Measurements from ENCODE around the gene ZC3H18.

The ZC3H18 gene

GRCh38 chr16:88623858-88624257 is 53.7 kb downstream of the ZC3H18 start:
- Histone ChIP-seq H3K4me1 (ENCODE audit: control insufficient read depth, low read length) (no peaks in the 10 kb centered on the region), H3K79me2 (ENCODE audit: control insufficient read depth, low read length) (peaks cover 14% of the 10 kb centered on the region), H3K27ac (ENCODE audit: low read depth, low read length) (no peak overlapping the region), H3K9me2 (replicated peaks; ENCODE audit: control insufficient read depth, low read length) (no peaks in the 10 kb centered on the region), H3K27me3 (ENCODE audit: control insufficient read depth, low read length) (no peaks in the 10 kb centered on the region), H3K4me3 (ENCODE audit: low read length) (no peak overlapping the region), H3K4me2 (ENCODE audit: low read length) (no peak overlapping the region), H3K36me3 (ENCODE audit: control insufficient read depth, low read length) (peaks cover 76% of the 10 kb centered on the region), H3K9me3 (ENCODE audit: control insufficient read depth, insufficient read depth, low read length) (no peaks in the 10 kb centered on the region), H3F3A (ENCODE audit: control insufficient read depth, insufficient read depth) (no peaks in the 10 kb centered on the region), H4K20me1 (ENCODE audit: control insufficient read depth, insufficient read depth, low read depth, low read length) (no peaks in the 10 kb centered on the region; the same call in 1 of the 2 replicates)
- TF ChIP-seq CTCF (IDR thresholded peaks at IDR 0.05; ENCODE audit: low read depth, low read length, poor library complexity, severe bottlenecking): no peak
- no peak for TF ChIP-seq EZH2phosphoT487 (IDR thresholded peaks at IDR 0.05; ENCODE audit: borderline replicate concordance, low read length)

DNA sequence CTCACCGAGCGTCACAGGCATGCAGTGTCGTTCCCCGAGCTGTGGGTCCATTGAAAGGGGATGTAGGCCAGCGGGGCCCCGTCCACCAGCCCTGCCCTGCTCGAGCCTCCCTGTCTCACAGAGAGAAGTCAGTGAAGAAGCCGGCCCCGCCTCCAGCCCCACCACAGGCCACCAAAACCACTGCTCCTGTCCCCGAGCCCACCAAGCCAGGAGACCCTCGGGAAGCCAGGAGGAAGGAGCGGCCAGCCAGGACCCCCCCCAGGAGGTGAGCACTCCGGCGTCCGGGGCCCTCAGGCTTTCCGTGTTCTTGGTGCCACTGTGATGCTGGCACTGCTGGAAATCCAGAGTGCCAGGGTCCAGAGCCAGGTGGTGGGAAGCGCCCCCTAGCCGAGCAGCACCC is 54.3 kb downstream of the ZC3H18 start:
- Histone ChIP-seq H4K20me1 (ENCODE audit: control insufficient read depth, insufficient read depth, low read depth, low read length) (no peaks in the 10 kb centered on the region; the same call in 1 of the 2 replicates), H3K36me3 (ENCODE audit: control insufficient read depth, low read length) (peaks cover 74% of the 10 kb centered on the region)
- no peak for TF ChIP-seq EZH2phosphoT487 (IDR thresholded peaks at IDR 0.05; ENCODE audit: borderline replicate concordance, low read length)
- TF ChIP-seq CTCF (IDR thresholded peaks at IDR 0.05; ENCODE audit: low read depth, low read length, poor library complexity, severe bottlenecking): no peak

GRCh38 chr16:88624977-88625576 is 54.9 kb downstream of the ZC3H18 start:
- peaks cover 2% of the 10 kb centered on the region for H3K79me2 ChIP-seq (ENCODE audit: control insufficient read depth, low read length)
- H3K4me3 ChIP-seq (ENCODE audit: low read length): no peak overlapping the region
- no peak overlapping the region for H3K4me2 ChIP-seq (ENCODE audit: low read length)
- H3F3A ChIP-seq (ENCODE audit: control insufficient read depth, insufficient read depth): no peaks in the 10 kb centered on the region
- TF ChIP-seq EZH2phosphoT487 (IDR thresholded peaks at IDR 0.05; ENCODE audit: borderline replicate concordance, low read length) (no peak), CTCF (IDR thresholded peaks at IDR 0.05; ENCODE audit: low read depth, low read length, poor library complexity, severe bottlenecking) (no peak)
- H3K27me3 ChIP-seq (ENCODE audit: control insufficient read depth, low read length): no peaks in the 10 kb centered on the region
- H3K4me1 ChIP-seq (ENCODE audit: control insufficient read depth, low read length): no peaks in the 10 kb centered on the region
- H3K9me3 ChIP-seq (ENCODE audit: control insufficient read depth, insufficient read depth, low read length): no peaks in the 10 kb centered on the region
- peaks cover 74% of the 10 kb centered on the region for H3K36me3 ChIP-seq (ENCODE audit: control insufficient read depth, low read length)
- no peaks in the 10 kb centered on the region for H3K9me2 ChIP-seq (replicated peaks; ENCODE audit: control insufficient read depth, low read length)
- no peak overlapping the region for H3K27ac ChIP-seq (ENCODE audit: low read depth, low read length)
- H4K20me1 ChIP-seq (ENCODE audit: control insufficient read depth, insufficient read depth, low read depth, low read length): no peaks in the 10 kb centered on the region; the same call in 1 of the 2 replicates

More for the DNA sequence above, 54.3 kb downstream of the ZC3H18 start:
- H3K4me1 ChIP-seq (ENCODE audit: control insufficient read depth, low read length): no peaks in the 10 kb centered on the region
- no peaks in the 10 kb centered on the region for H3K9me2 ChIP-seq (replicated peaks; ENCODE audit: control insufficient read depth, low read length)
- no peak overlapping the region for H3K4me2 ChIP-seq (ENCODE audit: low read length)
- no peak overlapping the region for H3K4me3 ChIP-seq (ENCODE audit: low read length)
- no peaks in the 10 kb centered on the region for H3F3A ChIP-seq (ENCODE audit: control insufficient read depth, insufficient read depth)
- H3K27ac ChIP-seq (ENCODE audit: low read depth, low read length): no peak overlapping the region
- no peaks in the 10 kb centered on the region for H3K9me3 ChIP-seq (ENCODE audit: control insufficient read depth, insufficient read depth, low read length)
- H3K27me3 ChIP-seq (ENCODE audit: control insufficient read depth, low read length): no peaks in the 10 kb centered on the region
- H3K79me2 ChIP-seq (ENCODE audit: control insufficient read depth, low read length): peaks cover 8% of the 10 kb centered on the region
